Measurements from ENCODE around the gene PRUNE2.
A peak's percentile ranks its signal among the peaks of the same experiment; 100 is the strongest.
"Not testable (repeated sequence)": the region's sequence is repeated elsewhere in the genome, so short reads cannot be mapped to it uniquely, and the experiment has no call there.

Gene PRUNE2

GRCh38 chr9:76691517-76692313 lies 214.2 kb downstream of the PRUNE2 start:
- no peak for DNase-seq

GRCh38 chr9:76690973-76691370 lies 214.9 kb downstream of the PRUNE2 start:
- DNase-seq = no peak

GRCh38 chr9:76690246-76690972 lies 215.5 kb downstream of the PRUNE2 start:
- no peak for DNase-seq

GRCh38 chr9:76688471-76689238 lies 217.3 kb downstream of the PRUNE2 start:
- no peak for DNase-seq

- DNase-seq = peak in 1 of 2 donors; percentile 33
These were observed 218.0 kb downstream of the PRUNE2 start for GRCh38 chr9:76687861-76688391.

GRCh38 chr9:76686756-76687155 lies 219.2 kb downstream of the PRUNE2 start:
- DNase-seq = no peak

- DNase-seq = no peak
These were observed 221.7 kb downstream of the PRUNE2 start for GRCh38 chr9:76684213-76684612.

- DNase-seq = no peak
These were observed 224.4 kb downstream of the PRUNE2 start for GRCh38 chr9:76681556-76681955.

GRCh38 chr9:76680716-76681425 lies 225.0 kb downstream of the PRUNE2 start:
- no peak for DNase-seq

GRCh38 chr9:76677481-76678055 lies 228.3 kb downstream of the PRUNE2 start:
- no peak for DNase-seq

- no peak for DNase-seq
These were observed 229.1 kb downstream of the PRUNE2 start for GRCh38 chr9:76676857-76677256.

- DNase-seq = no peak
These were observed 238.4 kb downstream of the PRUNE2 start for GRCh38 chr9:76667521-76667957.

GRCh38 chr9:76665966-76666365 lies 239.9 kb downstream of the PRUNE2 start:
- not testable (repeated sequence) for DNase-seq

- no peak for DNase-seq
These were observed 240.5 kb downstream of the PRUNE2 start for GRCh38 chr9:76665458-76665857.

- no peak for DNase-seq
These were observed 241.8 kb downstream of the PRUNE2 start for GRCh38 chr9:76664120-76664519.

GRCh38 chr9:76662476-76663281 lies 243.2 kb downstream of the PRUNE2 start:
- no peak for DNase-seq

GRCh38 chr9:76658510-76659231 lies 247.2 kb downstream of the PRUNE2 start:
- peak in 1 of 2 donors; percentile 59 for DNase-seq

GRCh38 chr9:76657265-76657664 lies 248.6 kb downstream of the PRUNE2 start:
- no peak for DNase-seq

GRCh38 chr9:76655971-76656370 lies 249.9 kb downstream of the PRUNE2 start:
- DNase-seq = no peak

GRCh38 chr9:76655121-76655541 lies 250.8 kb downstream of the PRUNE2 start:
- DNase-seq = peak in 1 of 2 donors; percentile 12
